RPMI8226 (cell line): ENCODE measurements around the gene MERTK.
A peak's percentile ranks its signal among the peaks of the same experiment; 100 is the strongest.
"Not testable (repeated sequence)": the region's sequence is repeated elsewhere in the genome, so short reads cannot be mapped to it uniquely, and the experiment has no call there.

ENCODE experiments used
- DNase-seq: peaks from one replicate; pipeline ENCODE4 v3.0.0-alpha.2; 2015

MERTK gene

DNA sequence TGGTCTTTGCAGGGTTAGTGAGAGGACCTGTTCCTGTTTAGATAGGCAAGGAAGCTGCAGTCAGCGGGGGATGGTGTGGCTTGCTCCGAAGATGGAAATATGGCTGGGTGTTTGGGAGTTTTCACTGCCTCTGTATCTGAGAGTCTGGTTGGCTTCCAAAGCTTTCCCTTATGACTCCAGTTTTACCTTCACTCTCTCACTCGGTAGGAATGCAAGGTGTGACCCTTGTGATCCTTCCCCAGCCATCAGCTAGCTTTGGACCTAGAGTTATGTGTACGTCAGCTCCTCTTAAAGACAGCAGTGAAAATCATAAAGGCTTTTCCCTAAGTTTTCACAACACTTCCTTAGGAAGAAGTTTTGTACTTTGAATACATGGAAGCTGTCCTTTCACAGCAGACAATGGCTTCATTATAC is 121.2 kb downstream of the MERTK start:
- DNase-seq: no peak

DNA sequence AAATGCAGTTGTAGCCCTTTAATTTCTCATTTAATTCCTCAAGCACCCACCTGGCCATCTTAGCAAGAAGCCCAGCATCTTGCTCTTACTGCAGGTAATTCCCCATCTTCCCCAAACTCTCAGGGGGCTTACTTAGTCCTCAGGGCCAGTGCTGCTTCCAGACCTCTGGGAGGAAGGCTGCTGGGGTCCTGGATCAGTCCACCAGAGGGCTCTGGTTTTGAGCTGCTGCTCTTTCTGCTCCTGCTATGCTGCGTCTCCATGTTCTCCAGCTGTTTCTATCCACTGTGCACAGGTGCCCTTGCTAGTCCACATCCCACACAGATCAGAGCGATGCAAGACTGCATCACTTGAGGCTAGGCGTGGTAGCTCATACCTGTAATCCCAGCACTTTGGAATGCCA is 122.2 kb downstream of the MERTK start:
- no peak for DNase-seq

DNA sequence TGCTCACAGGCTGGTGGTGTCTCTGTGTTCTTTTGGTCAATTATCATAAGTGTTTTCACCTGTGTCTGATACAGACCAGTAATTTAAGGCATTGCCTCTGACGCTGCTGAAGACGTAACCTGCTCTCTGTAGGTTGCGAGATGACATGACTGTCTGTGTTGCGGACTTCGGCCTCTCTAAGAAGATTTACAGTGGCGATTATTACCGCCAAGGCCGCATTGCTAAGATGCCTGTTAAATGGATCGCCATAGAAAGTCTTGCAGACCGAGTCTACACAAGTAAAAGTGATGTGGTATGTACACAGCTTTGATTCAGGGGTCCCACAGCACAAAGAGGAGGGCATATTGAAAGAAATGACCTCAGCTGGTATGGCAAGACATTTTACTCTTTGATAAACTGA is 122.9 kb downstream of the MERTK start:
- DNase-seq: no peak

DNA sequence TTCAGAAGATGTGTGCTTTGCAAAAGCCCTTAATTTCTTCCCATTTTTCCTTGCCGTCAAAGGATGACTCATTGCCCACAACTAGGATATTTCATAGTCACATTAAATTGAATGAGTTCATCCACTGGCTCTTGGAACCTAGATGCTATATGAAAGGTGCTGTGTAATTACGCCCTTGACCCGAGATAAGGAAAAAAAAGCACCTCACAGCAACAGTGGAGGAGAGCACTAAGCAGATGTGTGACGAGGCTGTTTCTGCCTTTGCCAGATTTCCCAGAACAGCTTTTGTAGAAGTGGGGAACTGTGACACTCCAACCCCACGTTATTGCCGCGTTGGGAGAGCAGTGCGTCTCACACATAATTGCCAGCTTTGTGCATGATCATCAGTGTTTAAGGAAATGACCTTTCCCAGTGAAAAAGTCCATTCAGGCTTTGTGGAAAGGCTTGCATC is 123.4 kb downstream of the MERTK start:
- no peak for DNase-seq

DNA sequence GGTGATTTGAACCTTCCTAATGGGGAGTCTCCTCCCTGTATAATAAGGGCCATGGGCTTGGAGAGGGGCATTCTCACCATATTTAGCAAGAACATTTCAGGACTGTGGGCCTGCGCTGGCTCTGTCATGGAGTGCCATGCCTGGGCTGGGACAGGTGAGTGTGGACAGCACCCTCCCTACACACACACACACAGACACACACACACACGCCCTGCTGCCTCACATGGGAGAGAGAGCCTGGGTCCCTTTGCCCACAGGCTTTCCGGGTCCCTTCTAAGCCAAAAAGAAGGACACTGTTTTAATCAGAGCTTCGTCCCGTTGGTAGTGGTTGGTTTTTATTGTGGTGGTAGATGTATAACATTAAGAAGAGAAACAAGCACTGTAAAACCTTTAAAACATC is 125.3 kb downstream of the MERTK start:
- peak; percentile 26 for DNase-seq

DNA sequence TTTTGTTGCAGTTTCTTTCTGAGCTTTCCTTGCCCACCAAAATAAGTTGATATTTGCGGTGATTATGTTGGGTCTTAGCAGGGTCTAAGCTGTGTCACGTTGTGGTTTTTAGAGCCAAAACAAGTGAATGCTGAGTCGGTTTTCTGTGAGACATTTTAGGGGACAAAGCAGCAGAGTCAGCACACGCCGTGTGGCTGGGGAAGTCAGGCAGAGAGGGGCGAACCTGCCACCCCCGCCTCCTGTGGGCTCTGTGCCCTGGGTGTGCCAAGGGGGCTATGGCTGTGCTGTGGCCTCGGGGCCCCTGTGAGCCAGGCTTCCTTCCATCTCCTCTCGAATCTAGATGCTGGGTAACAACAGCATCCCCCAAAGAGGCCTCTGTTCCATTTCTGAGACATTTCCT is 125.8 kb downstream of the MERTK start:
- peak; percentile 84 for DNase-seq

DNA sequence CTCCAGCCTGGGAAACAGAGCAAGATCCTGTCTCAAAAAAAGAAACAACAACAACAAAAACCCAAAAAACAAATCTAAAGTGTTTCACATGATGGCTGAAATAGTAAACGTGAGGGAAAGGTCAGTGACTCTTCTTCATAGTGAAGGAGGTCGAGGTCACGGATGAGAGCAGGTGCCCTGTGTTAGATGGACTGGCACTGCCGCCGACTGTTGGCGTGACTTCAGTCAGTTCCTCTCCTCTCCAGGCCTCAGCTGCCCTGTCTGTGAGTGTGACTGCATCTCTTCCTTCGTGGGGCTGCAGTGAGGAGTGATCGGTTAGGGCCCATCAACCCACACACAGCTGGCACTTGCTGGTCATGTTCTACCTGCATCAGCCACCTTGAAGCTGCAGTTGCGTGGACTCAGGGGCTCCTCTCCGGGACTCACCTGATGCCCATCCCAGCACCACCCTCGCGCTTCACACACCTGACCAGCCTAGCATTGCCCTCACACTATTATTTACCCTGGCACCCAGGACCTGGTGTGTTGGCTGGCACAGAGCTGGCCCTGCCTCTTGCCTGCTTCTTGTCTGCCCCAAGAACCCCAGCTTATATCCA is 126.6 kb downstream of the MERTK start:
- no peak for DNase-seq

DNA sequence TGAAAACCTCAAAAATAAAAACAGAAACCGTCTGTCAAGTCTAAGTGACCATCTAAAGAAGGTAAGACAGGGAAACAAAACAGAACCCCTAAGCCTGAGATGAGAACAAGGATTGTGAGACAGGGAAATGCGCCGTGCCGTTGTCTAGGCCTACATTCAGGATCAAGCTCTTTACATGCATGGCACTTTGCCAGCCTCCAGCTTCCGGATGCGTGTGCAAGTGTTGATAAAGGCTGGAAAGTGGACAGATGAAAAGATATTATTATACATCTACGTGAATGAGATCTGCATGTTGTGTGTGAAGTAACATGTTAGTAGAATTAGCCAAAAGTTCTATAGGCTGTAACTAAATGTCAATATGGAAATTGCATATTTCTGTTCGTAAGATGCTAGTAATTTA is 128.1 kb downstream of the MERTK start:
- DNase-seq: no peak

DNA sequence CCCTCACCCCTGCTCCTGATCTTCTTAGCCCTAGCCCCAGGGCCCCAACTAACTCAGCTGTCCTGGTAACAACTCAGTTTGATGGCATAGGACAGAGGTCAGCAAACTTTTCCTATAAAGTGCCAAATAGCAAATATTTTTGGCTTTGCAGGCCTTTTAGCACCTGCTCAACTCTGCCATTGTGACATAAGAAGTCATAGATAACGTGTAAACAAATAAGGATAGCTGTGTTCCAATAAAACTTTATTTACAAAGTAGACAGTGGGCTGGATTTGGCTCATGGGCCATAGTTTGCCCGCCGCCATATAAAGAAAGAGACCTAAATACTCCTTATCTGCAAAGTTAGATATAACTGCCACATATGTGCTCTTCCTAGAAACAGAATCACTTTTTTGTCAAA is 129.4 kb downstream of the MERTK start:
- DNase-seq: no peak

DNA sequence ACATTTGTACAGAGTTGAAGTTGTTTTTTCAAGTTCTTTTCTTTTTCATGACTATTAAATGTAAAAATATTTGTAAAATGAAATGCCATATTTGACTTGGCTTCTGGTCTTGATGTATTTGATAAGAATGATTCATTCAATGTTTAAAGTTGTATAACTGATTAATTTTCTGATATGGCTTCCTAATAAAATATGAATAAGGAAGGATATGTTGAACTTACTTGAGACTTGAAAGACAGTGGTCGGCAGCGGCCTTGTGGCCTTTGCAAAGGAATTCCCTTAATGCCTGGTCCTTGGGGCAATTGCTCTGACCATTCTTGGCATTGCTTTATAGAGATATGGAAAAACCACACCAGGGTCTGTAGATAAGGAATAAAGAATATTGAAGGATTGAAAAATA is 130.8 kb downstream of the MERTK start:
- DNase-seq: no peak

DNA sequence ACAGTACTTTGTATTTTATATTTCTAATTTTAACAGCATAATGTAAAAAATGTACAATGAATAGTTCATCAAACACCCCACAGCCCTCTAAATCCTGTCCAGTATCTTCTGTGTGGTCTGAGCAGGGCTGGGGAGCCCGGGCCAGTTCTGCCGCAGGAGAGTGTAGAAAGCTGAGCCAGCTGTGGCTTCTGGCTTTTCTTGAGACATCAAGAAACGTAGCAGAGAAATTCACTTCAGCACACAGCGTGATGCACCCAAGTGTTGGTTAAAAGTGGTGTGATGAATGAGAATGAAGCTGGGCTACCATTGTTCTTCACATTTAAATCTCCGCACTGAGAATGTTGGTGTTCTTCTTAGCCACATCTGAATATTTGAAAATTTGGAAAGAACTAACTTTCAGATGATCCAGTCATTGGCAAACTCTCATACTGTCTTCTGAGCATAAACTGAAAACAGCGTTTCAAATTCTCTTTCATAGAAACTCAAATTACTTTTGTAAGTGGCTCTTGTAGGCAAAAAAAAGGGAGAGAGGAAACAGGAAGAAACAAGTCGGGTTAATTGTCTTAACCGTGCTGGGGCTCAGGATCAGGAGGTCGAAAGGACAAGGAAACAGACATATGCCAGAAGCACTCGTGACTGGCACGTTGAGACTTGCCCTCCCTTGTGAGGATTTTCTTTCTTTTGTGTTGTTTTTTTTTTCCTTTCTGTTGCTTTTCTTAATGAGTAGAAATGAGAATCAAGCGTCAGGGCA is 133.2 kb downstream of the MERTK start:
- peak; percentile 78 for DNase-seq

DNA sequence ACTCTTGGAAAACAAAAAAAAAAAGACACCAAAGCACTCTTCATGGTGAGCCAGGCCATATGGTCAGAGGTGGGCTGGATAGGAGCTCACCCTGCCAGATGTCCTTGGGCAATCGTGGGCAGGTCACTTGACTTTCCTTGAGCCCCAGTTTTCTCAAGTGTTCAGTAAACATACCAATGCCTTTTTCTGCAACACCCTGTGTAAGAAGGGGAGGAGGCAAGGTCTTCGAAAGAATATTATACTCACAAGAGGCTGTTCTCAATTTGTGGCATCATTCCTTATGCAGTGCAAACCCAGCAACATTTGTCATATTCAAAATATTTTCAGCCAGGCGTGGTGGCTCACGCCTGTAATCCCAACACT is 133.8 kb downstream of the MERTK start:
- DNase-seq: peak; percentile 50

DNA sequence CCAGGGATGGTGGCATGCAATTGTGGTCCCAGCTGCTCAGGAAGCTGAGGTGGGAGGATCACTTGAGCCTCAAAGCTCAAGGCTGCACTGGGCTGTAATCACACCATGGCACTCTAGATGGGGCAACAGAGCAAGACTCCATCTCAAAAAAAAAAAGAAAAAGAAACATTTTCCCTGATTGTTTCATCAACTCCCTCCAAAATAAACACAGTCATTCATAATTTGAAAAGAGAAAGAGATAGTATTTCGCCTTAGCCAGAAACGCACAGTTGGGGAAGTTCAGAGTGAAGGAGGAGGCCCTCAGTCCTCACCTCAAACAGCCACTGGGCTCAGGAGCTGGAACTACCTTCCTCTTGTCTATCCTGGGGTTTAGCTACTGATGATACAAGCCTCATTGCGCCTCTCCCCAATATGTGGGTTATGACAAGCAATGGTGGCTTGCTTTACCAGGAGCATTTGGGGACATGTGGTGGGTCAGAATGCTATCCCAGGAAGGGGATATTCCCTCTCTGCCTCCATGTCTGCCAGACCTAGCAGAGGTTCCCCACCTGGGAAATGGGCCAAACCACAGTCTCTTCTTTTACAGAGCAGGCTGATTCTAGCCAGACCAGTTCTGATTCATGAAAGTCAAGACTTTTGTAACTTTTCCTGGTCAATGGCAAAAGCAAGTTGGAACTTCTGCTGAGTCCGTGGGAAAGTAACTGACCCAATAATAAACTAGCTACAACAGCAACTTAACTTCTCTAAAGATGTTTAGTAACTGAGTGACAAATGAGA is 134.5 kb downstream of the MERTK start:
- peak; percentile 81 for DNase-seq

DNA sequence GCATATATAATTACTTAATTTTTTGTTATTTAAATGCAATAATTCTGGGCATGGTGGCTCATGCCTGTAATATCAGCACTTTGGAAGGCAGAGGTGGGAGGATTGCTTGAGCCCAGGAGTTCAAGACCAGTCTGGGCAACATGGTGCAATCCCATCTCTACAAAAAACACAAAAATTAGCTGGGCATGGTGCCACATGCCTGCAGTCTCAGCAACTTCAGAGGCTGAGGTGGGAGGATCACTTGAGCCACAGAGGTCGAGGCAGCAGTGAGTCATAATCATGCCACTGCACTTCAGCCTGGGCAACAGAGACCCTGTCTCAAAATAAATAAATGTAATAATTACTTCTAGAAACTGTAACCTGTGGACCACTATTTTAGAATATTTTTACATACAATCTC is 135.2 kb downstream of the MERTK start:
- DNase-seq: peak; percentile 86

DNA sequence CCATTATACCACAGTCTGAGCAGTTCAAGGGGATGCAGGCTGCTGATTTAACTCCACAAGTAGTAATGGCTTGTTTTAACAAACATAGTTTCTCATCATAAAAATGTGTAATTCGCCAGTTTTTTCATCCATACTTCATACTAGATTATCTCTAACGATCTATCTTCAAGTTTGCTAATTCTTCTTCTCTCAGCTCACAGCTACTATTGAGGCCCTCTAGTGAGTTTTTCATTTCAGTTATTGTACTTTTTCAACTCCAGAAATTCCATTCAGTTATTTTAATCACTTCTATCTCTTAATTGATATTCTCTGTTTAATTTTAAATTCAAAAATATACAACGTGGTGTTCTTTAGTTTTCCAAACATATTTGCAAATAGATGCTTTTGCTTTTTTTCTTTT is 136.5 kb downstream of the MERTK start:
- no peak for DNase-seq

DNA sequence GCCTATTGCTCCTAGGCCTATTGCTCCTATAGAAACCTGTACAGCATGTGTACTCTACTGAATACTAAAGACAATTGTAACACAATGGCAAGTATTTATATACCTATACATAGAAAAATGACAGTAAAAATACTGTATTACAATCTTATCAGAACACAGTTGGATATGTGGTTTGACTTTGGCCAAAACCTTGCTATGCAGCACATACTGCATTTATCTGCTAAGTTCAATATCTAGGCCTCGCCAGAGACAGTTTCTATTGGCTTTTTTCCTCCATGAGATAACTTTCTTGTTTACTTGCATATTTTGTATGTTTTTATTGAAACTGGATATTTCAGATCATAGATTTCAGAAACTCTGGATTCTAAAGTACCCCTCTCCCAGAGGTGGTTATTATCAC is 137.4 kb downstream of the MERTK start:
- DNase-seq: no peak

DNA sequence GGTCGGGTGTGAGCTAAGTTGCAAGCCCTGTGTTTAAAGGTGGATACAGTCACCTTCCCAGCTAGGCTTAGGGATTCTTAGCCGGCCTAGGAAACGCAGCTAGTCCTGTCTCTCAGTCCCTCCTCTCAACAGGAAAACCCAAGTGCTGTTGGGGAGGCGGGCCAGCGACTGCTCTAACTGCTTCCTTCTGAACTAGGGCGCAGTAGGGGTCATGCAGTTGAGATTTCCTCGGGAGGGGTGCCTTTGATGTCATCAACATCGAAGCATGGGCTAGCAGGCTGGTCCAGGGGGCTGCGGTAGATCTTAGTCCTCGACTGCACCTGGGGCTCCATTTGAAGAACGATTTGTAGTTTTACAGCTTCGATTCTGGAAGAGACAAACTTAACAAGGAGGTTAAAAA is 141.1 kb downstream of the MERTK start:
- DNase-seq: not testable (repeated sequence)

DNA sequence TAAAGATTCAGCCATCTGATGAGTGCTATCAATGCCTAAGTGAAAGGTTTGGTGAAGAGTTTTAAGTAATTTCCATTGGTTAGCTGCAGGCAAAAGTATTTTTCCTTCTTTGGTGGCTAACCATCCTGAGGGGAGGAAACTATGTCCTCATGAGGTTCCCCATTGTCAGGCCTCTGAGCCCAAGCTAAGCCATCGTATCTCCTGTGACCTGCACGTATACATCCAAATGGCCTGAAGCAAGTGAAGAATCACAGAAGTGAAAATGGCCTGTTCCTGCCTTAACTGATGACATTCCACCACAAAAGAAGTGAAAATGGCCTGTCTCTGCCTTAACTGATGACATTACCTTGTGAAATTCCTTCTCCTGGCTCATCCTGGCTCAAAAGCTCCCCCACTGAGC is 141.7 kb downstream of the MERTK start:
- DNase-seq: not testable (repeated sequence)

DNA sequence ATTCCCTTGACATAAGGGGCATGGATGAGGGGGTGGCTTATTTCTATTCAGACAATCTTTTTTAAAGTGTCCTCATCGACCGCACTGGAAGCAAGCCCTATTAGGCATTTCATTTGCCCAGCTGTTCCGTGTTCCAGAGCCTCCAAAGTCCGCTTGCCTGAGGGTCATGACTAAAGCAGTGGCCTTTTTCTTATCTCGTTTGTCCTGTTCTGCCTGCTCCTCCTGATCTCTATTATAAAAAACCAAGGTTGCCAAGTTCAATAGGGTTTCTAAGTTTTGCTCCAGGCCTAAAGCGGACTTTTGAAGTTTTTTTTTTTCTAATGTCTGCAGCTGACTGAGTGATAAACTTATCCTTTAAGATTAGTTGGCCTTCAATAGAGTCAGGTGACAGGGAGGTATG is 143.1 kb downstream of the MERTK start:
- DNase-seq: not testable (repeated sequence)

DNA sequence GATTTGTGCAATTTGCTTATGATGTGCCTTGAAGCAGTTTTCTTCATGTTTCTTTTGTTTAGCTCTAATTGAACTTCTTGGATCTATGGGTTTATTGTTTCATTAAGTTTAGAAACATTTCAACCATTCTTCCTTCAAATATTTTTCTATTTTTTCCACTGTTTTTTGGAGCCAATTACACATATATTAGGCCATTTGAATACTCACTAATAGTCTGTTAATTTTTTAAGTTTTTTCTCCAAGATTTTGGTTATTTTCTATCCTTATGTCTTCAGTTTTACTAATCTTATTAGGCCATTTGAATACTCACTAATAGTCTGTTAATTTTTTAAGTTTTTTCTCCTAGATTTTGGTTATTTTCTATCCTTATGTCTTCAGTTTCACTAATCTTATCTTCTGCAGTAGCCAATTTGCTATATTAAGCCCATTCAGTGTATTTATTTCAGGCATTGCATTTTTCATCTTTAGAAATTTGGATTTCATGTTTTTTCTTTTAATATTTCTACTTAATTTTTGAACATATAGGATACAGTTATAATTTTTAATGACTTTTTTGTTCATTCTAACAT is 147.1 kb downstream of the MERTK start:
- no peak for DNase-seq

DNA sequence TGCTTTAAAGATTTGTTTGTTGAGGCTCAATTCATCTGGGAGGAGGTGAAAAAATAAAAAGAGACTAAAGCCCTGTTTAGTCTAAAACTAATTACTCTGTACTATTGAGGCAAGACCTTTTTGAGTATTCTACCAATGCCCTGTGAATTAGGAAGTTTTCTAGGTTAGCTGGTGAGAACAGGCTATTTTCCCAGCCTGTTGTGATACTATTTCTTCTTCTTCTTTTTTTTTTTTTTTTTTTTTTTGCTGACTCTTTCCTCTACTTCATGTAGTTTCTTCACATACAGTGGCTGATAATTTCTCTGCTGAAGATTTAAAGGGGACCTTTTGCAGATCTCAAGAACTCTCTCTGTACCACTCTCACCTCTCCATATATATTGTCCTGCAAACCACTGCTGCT is 147.8 kb downstream of the MERTK start:
- no peak for DNase-seq

DNA sequence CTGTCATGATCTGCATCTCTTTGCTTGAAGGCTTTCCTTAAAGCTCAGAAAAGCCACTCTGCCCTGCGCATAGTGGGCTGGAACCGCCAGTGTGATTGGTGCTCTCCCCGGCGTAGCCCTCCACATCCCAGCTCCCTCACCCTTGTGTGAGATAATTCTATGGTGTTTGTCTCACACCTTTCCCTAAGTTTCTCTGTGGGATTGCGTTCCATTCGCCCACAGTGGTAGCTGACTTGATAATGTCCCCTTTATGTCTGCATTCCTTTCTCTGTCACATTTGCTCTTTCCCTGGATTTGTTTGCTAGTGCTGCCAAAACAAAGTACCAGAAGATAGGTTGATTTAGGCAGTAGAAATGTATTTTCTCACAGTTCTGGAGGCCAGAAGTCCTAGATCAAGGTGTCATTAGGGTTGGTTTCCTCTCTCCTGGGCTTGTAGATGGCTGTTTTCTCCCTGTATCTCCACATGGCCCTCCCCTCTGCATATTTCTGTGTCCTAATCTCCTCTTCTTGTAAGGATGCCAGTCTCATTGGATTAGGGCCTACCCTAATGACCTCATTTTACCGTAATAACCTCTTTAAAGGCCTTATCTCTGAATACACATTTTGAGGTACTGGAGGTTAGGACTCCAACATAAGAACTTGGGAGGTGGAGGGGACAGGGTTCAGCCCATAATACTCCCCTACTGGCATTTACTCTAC is 149.3 kb downstream of the MERTK start:
- no peak for DNase-seq

DNA sequence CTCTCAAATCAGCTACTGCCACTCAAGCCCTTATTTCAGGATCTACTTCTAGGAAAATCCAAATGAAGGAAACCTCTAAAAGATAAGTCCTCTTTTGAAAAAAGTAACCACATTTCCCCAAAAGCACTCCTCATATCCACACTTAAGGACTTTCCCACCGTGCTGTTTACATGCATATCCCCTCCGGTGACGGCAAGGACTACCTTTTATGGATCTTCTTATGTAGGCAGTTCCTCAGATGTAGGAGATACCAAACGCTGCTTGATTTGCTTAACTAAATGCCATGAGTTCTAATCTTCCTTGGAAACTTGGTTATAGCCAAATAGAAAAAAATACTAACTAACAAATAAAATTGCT is 149.8 kb downstream of the MERTK start:
- DNase-seq: no peak
